ENCODE data around the gene SORCS2. TPM values are rescaled to one million over a fixed set of nuclear protein-coding genes. Genes with fewer than 3 reads are reported as not detected.

The SORCS2 gene
- total and polyA plus RNA-seq, 2 of the 8 experiments (the other 6 are each of a cell fraction or from before 2014, with no cell fraction given) = 0.36 to 1.8 TPM

DNA sequence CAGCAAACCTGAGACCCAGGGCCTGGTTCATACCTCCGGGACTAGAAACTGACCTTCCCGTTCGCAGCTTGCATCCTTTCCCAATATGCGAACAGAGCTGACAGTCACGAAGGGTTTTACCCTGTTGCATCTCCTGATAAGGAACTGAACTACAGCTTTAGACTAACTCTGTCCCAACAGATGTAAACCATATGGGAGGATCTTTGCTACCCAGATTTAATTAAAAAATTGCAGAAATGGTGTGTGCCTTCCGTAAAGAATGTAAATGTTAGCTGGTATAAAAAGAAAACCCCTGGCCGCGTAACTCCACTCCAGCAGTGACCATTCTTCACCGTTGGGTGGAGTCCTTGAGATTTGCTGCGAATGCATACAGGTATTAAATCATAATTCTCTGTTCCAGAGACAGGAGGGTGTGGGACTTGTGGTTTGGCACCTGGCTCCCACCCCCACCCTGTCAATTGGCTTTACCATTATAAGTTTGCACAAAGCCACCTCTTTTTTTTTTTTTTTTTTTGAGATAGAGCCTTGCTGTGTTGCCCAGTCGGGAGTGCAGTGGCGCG is 40.6 kb upstream of the SORCS2 start:
- H3K18ac ChIP-seq (ENCODE audit: extremely low read depth, low read length) = no peak overlapping the region
- no peak overlapping the region for H3K23ac ChIP-seq (ENCODE audit: insufficient read length)
- no peak overlapping the region for H2BK5ac ChIP-seq (ENCODE audit: low read depth, low read length)
- no peak overlapping the region for H4K8ac ChIP-seq (ENCODE audit: extremely low read depth, insufficient read depth, low read length)
- H2AFZ ChIP-seq (ENCODE audit: low read length) = no peak overlapping the region
- no peaks in the 10 kb centered on the region for H4K20me1 ChIP-seq (replicated peaks in 1 of 2; ENCODE audit: control insufficient read depth in 1 of 2, insufficient read depth in 2 of 2, low read length in 2 of 2)
- CTCF ChIA-PET (ENCODE audit: partially characterized antibody) = interaction anchor here (0.8 to 2.8 kb wide), 11 partner anchors 9 to 144 kb away, joined by 3 to 10 read pairs (median 4); partner anchors contain the start of gene GRPEL1
- no peak overlapping the region for H2AK5ac ChIP-seq (ENCODE audit: low read depth, low read length)
- no peaks in the 10 kb centered on the region for H3K79me1 ChIP-seq (ENCODE audit: low read depth, low read length)
- no peak overlapping the region for H3K9ac ChIP-seq (replicated peaks in 1 of 4; ENCODE audit: extremely low read depth in 1 of 4, low read depth in 3 of 4, low read length in 3 of 4)
- H2BK12ac ChIP-seq (ENCODE audit: low read depth, low read length) = no peak overlapping the region
- no peaks in the 10 kb centered on the region for H3K79me2 ChIP-seq (ENCODE audit: control insufficient read depth in 1 of 2, insufficient read depth in 2 of 2, low read length in 2 of 2)
- no peaks in the 10 kb centered on the region for H3K36me3 ChIP-seq (ENCODE audit: control insufficient read depth in 2 of 4, insufficient read depth in 4 of 4, low read length in 3 of 4)
- no peak overlapping the region for H4K5ac ChIP-seq (ENCODE audit: insufficient read length, low read depth, low read length)
- no peak overlapping the region for H3K14ac ChIP-seq (ENCODE audit: insufficient read length)
- H2BK15ac ChIP-seq (ENCODE audit: low read length) = no peak overlapping the region
- no peak overlapping the region for H2BK20ac ChIP-seq (ENCODE audit: low read length)
- FAIRE-seq (no peak), DNase-seq (ENCODE audit: low read depth in 1 of 2, low spot score in 2 of 2) (no peak)
- no peaks in the 10 kb centered on the region; a peak in 1 of 7 replicates for H3K4me1 ChIP-seq (replicated peaks in 1 of 4; ENCODE audit: control insufficient read depth in 3 of 4, insufficient read depth in 4 of 4, low read length in 3 of 4)
- H3K56ac ChIP-seq (replicated peaks; ENCODE audit: insufficient read length, low read depth, low read length) = no peak overlapping the region
- H3K9me3 ChIP-seq (ENCODE audit: insufficient read depth in 2 of 2, low read depth in 1 of 2, low read length in 1 of 2) = no peaks in the 10 kb centered on the region
- POLR2A ChIA-PET (ENCODE audit: partially characterized antibody) = no interaction called here
- H3K23me2 ChIP-seq (ENCODE audit: low read depth, low read length) = no peaks in the 10 kb centered on the region
- no peak overlapping the region for H3K27ac ChIP-seq (ENCODE audit: low read depth, low read length)
- no peak overlapping the region for H2BK120ac ChIP-seq (replicated peaks; ENCODE audit: low read depth, low read length)
- TF ChIP-seq NANOG (IDR thresholded peaks at IDR 0.05; ENCODE audit: insufficient read depth, low read depth, low read length, poor library complexity, severe bottlenecking) (no peak), RAD21 (IDR thresholded peaks at IDR 0.05 in 1 of 2, conservative IDR thresholded peaks at IDR 0.05 in 1 of 2; ENCODE audit: low read depth in 2 of 2, low read length in 2 of 2) (peak; percentile 19 to 30; a peak in 3 of 4 replicates)
- TF ChIP-seq, protein P1, sequence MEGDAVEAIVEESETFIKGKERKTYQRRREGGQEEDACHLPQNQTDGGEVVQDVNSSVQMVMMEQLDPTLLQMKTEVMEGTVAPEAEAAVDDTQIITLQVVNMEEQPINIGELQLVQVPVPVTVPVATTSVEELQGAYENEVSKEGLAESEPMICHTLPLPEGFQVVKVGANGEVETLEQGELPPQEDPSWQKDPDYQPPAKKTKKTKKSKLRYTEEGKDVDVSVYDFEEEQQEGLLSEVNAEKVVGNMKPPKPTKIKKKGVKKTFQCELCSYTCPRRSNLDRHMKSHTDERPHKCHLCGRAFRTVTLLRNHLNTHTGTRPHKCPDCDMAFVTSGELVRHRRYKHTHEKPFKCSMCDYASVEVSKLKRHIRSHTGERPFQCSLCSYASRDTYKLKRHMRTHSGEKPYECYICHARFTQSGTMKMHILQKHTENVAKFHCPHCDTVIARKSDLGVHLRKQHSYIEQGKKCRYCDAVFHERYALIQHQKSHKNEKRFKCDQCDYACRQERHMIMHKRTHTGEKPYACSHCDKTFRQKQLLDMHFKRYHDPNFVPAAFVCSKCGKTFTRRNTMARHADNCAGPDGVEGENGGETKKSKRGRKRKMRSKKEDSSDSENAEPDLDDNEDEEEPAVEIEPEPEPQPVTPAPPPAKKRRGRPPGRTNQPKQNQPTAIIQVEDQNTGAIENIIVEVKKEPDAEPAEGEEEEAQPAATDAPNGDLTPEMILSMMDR (IDR thresholded peaks at IDR 0.05; ENCODE audit: control extremely low read depth in 1 of 3, insufficient read depth in 1 of 3, low read depth in 1 of 3, low read length in 3 of 3) = peak in 1 of 3 experiments; percentile 26; a peak in 1 of 4 replicates
- no peak overlapping the region for H3K4ac ChIP-seq (replicated peaks; ENCODE audit: insufficient read length, low read depth, low read length)
- H4K91ac ChIP-seq (replicated peaks; ENCODE audit: insufficient read length, low read length) = no peak overlapping the region
- no peak overlapping the region for H3K4me2 ChIP-seq (ENCODE audit: insufficient read depth in 1 of 2, low read depth in 2 of 2, low read length in 2 of 2)
- WGBS, 2 experiments (ENCODE audit: extremely low coverage in 1 of 2, insufficient coverage in 1 of 2, insufficient read length in 1 of 2, insufficient replicate concordance in 2 of 2, low coverage in 1 of 2, low lambda C conversion rate in 2 of 2, missing lambda C conversion rate in 1 of 2) = 83% methylated on average over 10 of the region's 13 CpGs; no CpG with 5 or more reads in 1 of the 2 experiments
- 0 out of 7 replicates have a peak, but pooled peaks cover 0 to 2% (median 0%) of the 10 kb centered on the region in 4 experiments for H3K27me3 ChIP-seq (replicated peaks in 1 of 4; ENCODE audit: control insufficient read depth in 3 of 4, extremely low read depth in 1 of 4, insufficient read depth in 3 of 4, low read length in 3 of 4)
- H3K4me3 ChIP-seq (ENCODE audit: extremely low read depth in 1 of 4, insufficient read depth in 2 of 4, low read depth in 3 of 4, low read length in 4 of 4) = no peak overlapping the region
